Thyroid gland (tissue), 4 donors: Measurements from ENCODE around the gene STK17B. TPM values are rescaled to one million over a fixed set of nuclear protein-coding genes. Genes with fewer than 3 reads are reported as not detected.
A peak's percentile ranks its signal among the peaks of the same experiment; 100 is the strongest.

Experiments used
- DNase-seq, 2 donors: peaks; one replicate each; pipeline ENCODE4 v3.0.0-alpha.2; 2019
- H3K27ac ChIP-seq, 3 donors: fragments of 200-600 bp; sonication (generic); 1 replicate in 2 of 3; 2 replicates in 1 of 3; pipeline ENCODE4 v1.5.1; 2016 to 2019; ENCODE audit warnings: mild to moderate bottlenecking in 1 of 3, moderate library complexity in 1 of 3
- H3K27me3 ChIP-seq: fragments of 200-600 bp; sonication (generic); one replicate; pipeline ENCODE4 v1.5.1; 2019
- H3K36me3 ChIP-seq, 2 donors: fragments of 200-600 bp; sonication (generic); one replicate each; pipeline ENCODE4 v1.5.1; 2016 to 2019
- H3K4me1 ChIP-seq, 2 donors: fragments of 200-600 bp; sonication (generic); one replicate each; pipeline ENCODE4 v1.5.1; 2017 to 2019
- H3K4me3 ChIP-seq, 3 donors: fragments of 200-600 bp; sonication (generic); replicated peaks in 1 of 3; 1 replicate in 2 of 3; 2 replicates in 1 of 3; pipeline ENCODE4 v1.5.1; 2016; ENCODE audit warnings: mild to moderate bottlenecking in 1 of 3
- H3K9me3 ChIP-seq: fragments of 200-600 bp; sonication (generic); one replicate; pipeline ENCODE4 v1.5.1; 2017
- CTCF ChIP-seq, 6 experiments: fragments of 200-600 bp in 3 of 6; fragments of 450-650 bp in 3 of 6; sonication (generic) in 3 of 6; IDR thresholded peaks; one replicate each; pipeline ENCODE4 v1.5.1; 2016 to 2019; ENCODE audit warnings: antibody characterized with exemption in 6 of 6, mild to moderate bottlenecking in 2 of 6, inconsistent platforms in 1 of 6, moderate library complexity in 1 of 6
- POLR2A ChIP-seq, 2 donors: fragments of 450-650 bp; IDR thresholded peaks; one replicate each; pipeline ENCODE4 v1.6.1; 2017; ENCODE audit warnings: antibody characterized with exemption in 2 of 2, mild to moderate bottlenecking in 2 of 2, moderate library complexity in 1 of 2
- WGBS, 2 donors: methylation state at CpG; one replicate each; pipeline ENCODE4 v1.1.5; 2017; 5-methylcytosine and 5-hydroxymethylcytosine counted together
- intact Hi-C: fragments of 100-400 bp; cut with DNase I; formaldehyde crosslinking; loops from one replicate; pipeline ENCODE4 v1.15.1; 2023
- total RNA-seq, 4 donors: library from RNA; depleted of rRNA; stranded (reverse); fragments of >200 nt; gene quantifications; one replicate each; pipeline ENCODE4 v1.2.3, GENCODE V29; 2016

The STK17B gene
- total RNA-seq, 4 donors from 2014 or later: 19.4 to 86.9 (median 33.9) TPM

GRCh38 chr2:196215376-196215775 lies 44.0 kb upstream of the STK17B start:
- no peaks in the 10 kb centered on the region for H3K27me3 ChIP-seq
- intact Hi-C loops: no loop called here
- H3K4me1 ChIP-seq: no peaks in the 10 kb centered on the region
- no peak for TF ChIP-seq CTCF (IDR thresholded peaks at IDR 0.05)
- TF ChIP-seq POLR2A (IDR thresholded peaks at IDR 0.05): no peak
- 94 to 96% methylated on average over 6 of the region's 6 CpGs for WGBS, 2 donors
- H3K9me3 ChIP-seq: no peaks in the 10 kb centered on the region
- H3K27ac ChIP-seq: no peak overlapping the region
- no peak overlapping the region for H3K4me3 ChIP-seq
- DNase-seq: no peak
- H3K36me3 ChIP-seq: no peaks in the 10 kb centered on the region

- H3K27ac ChIP-seq: no peak overlapping the region
- no peaks in the 10 kb centered on the region for H3K36me3 ChIP-seq
- no peaks in the 10 kb centered on the region for H3K27me3 ChIP-seq
- H3K4me3 ChIP-seq: no peak overlapping the region
- TF ChIP-seq CTCF (IDR thresholded peaks at IDR 0.05) (no peak), POLR2A (IDR thresholded peaks at IDR 0.05) (no peak)
- no peaks in the 10 kb centered on the region for H3K9me3 ChIP-seq
- intact Hi-C loops: no loop called here
- H3K4me1 ChIP-seq: no peaks in the 10 kb centered on the region
- no peak for DNase-seq
Measured at GRCh38 chr2:196214156-196214555, 42.8 kb upstream of the STK17B start.

GRCh38 chr2:196213252-196213980 lies 42.0 kb upstream of the STK17B start:
- no peak for DNase-seq
- no peaks in the 10 kb centered on the region for H3K27me3 ChIP-seq
- no peaks in the 10 kb centered on the region for H3K4me1 ChIP-seq
- intact Hi-C loops: no loop called here
- no peaks in the 10 kb centered on the region for H3K36me3 ChIP-seq
- H3K9me3 ChIP-seq: no peaks in the 10 kb centered on the region
- 92 to 94% methylated on average over 3 of the region's 3 CpGs for WGBS, 2 donors
- TF ChIP-seq POLR2A (IDR thresholded peaks at IDR 0.05) (no peak), CTCF (IDR thresholded peaks at IDR 0.05) (no peak)
- no peak overlapping the region for H3K27ac ChIP-seq
- no peak overlapping the region for H3K4me3 ChIP-seq

GRCh38 chr2:196208915-196209314 lies 37.5 kb upstream of the STK17B start:
- DNase-seq: no peak
- H3K27me3 ChIP-seq: no peaks in the 10 kb centered on the region
- no peaks in the 10 kb centered on the region for H3K36me3 ChIP-seq
- peaks cover 3 to 5% of the 10 kb centered on the region in 2 donors for H3K4me1 ChIP-seq
- 43 to 46% methylated on average over 1 of the region's 1 CpG for WGBS, 2 donors
- TF ChIP-seq CTCF (IDR thresholded peaks at IDR 0.05) (no peak), POLR2A (IDR thresholded peaks at IDR 0.05) (no peak)
- no peaks in the 10 kb centered on the region for H3K9me3 ChIP-seq
- no peak overlapping the region for H3K4me3 ChIP-seq
- intact Hi-C loops: no loop called here
- H3K27ac ChIP-seq: no peak overlapping the region

GRCh38 chr2:196206804-196207203 lies 35.4 kb upstream of the STK17B start:
- 92 to 94% methylated on average over 1 of the region's 1 CpG for WGBS, 2 donors
- no peak for DNase-seq
- TF ChIP-seq CTCF (IDR thresholded peaks at IDR 0.05) (no peak), POLR2A (IDR thresholded peaks at IDR 0.05) (no peak)
- no peak overlapping the region for H3K4me3 ChIP-seq
- H3K36me3 ChIP-seq: no peaks in the 10 kb centered on the region
- H3K27me3 ChIP-seq: no peaks in the 10 kb centered on the region
- no peaks in the 10 kb centered on the region for H3K9me3 ChIP-seq
- intact Hi-C loops: no loop called here
- peaks cover 3 to 5% of the 10 kb centered on the region in 2 donors for H3K4me1 ChIP-seq
- peak overlapping the region in 1 of 3 donors; percentile 32 for H3K27ac ChIP-seq
